ENCODE results near the gene SLC44A1.

The SLC44A1 gene

DNA sequence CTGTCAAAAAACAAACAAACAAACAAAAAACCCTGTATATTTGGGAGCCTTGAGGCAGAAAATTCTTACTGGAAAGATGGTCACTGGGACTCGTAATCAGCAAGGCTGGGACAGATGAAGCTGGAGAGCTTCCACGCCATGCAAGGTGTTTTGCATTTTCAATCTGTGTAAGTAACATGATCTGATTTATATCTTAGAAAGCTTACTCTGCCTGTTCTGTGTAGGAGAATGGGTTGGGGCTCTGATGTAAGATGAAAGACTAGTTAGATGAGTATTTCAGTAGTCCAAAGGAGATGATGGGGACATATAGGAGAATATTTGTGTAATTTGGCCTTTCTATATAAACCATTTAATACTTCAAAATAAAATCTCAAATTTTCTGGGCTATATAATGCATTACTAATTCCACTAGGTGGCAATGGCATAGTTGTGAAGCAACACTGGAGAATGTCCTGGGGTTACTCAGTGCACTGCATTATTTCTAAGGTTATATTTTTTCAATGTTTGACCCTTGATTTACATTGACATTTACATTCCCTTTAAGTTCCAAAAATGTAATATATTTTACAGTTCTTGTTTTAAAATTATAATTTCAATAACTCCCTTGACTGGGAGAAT lies 181.5 kb downstream of the SLC44A1 start:
- FAIRE-seq (peak; percentile 95), DNase-seq (ENCODE audit: insufficient read length, low spot score) (peak; percentile 33)
- TF ChIP-seq POLR2A (IDR thresholded peaks at IDR 0.05; ENCODE audit: low read depth, low read length): no peak

DNA sequence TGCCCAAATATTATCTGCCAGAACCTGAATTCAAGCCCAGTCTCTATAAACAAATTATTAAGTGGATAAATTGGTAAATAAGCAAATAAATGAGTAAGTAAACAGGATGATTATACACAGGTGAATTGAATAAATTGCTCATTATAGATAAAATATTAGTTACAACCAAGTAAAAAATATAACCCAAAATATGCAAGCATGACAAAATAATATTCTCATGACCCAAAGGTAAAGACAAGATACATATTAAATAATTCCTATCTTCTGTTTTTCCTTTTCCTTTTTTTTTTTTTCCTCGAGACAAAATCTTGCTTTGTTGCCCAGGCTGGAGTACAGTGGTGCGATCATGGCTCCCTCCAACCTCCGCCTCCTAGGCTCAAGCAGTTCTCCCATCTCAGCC lies 182.2 kb downstream of the SLC44A1 start:
- TF ChIP-seq POLR2A (IDR thresholded peaks at IDR 0.05; ENCODE audit: low read depth, low read length): no peak
- DNase-seq (ENCODE audit: insufficient read length, low spot score) (no peak), FAIRE-seq (no peak)

DNA sequence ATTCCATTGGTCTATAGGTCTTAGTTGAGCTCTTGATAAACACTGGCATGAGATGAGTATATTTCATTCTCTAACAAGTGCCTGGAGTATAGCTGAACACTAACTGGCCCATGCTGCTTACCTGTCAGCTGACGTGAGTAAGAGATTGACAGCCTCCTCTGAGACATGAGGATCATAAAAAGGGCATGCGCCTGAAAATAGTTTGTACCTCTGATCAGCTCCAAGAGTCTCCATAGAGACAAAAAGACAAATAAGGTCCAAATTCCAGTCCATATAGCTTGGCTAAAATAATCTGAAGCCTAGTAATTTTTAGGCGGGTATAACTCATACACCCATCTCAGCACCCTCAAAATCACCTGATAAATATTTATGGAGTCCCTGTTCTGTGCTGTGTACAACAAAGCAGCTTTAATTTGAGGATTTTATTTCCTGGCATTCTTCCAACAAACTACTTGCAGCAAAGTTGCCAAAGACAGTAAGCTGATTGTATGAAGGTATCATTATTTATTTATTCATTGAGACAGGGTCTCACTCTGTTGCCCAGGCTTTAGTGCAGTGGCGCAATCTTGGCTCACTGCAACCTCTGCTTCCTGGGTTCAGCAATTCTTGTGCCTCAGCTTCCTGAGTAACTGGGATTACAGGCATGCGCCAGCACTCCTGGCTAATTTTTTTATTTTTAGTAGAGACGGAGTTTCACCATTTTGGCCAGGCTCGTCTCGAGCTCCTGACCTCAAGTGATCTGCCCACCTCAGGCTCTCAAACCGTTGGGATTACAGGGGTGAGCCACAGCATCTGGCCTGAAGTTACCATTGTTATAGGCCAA lies 187.2 kb downstream of the SLC44A1 start:
- FAIRE-seq: no peak
- TF ChIP-seq POLR2A (IDR thresholded peaks at IDR 0.05; ENCODE audit: low read depth, low read length): no peak
- no peak for DNase-seq (ENCODE audit: insufficient read length, low spot score)

DNA sequence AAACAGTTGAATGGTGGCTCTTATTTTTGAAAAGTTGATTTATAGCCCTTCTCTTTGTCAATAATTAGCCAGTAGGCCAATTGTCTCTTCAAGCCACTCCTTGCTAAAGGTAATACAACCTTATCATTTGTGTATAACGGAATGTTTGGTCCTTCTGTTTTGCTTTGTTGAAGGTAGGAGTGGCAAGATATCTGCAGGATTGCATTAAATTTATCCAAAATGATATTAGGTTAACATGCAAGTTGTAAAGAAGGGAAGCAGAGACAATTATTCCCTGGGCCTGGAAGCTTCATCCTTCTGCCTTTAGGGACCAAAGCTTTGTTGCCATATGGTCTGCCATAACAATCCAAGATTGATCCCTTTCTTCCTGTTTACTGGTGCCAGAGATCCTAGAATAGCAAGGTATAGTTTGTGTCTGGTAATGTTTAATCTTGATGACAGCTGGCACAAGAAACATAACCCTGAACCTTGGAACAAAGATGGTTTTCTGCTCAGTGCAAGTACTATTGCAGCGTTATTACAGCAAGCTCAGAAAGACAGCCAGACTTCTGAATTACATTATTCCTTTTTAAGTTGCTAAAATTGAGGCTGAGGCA lies 187.9 kb downstream of the SLC44A1 start:
- no peak for FAIRE-seq
- TF ChIP-seq POLR2A (IDR thresholded peaks at IDR 0.05; ENCODE audit: low read depth, low read length): no peak
- DNase-seq (ENCODE audit: insufficient read length, low spot score): no peak

DNA sequence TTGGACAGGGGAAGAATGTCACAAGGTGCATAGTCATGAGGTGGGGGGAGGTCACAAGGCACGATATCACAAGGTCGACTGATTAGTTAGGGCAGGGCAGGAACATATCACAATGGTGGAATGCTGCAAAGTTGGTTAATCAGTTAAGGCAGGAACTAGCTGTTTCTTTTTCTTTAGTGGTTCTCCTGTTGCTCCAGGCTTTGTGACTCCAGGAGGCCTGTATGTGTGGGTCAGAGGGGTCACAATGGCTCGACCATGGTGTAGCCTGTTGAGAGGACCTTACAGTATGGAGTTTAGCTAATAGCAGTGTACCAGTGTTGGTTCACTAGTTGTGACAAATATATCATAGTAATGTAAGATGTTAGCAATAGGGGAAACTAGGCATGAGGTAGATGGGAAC lies 191.0 kb downstream of the SLC44A1 start:
- TF ChIP-seq POLR2A (IDR thresholded peaks at IDR 0.05; ENCODE audit: low read depth, low read length): no peak
- FAIRE-seq (no peak), DNase-seq (ENCODE audit: insufficient read length, low spot score) (no peak)

DNA sequence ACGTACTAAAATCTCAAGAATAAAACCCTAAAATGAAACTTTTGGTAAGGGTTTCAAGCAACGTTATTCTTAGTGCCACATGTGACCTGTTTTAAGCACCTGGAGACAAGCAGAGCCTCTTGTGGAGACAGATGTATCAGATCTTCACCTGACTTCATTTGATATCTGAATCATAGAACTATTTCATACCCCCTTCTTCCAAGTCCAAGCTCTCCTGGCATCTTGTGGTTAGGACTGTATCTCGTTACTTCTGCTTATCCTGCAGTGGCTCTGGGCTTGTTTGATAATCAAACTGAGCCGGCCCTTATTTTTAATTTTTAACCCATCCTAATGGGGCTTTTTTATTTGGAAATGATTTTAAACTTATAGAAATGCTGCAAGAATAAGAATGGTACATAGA lies 192.3 kb downstream of the SLC44A1 start:
- FAIRE-seq (no peak), DNase-seq (ENCODE audit: insufficient read length, low spot score) (no peak)
- no peak for TF ChIP-seq POLR2A (IDR thresholded peaks at IDR 0.05; ENCODE audit: low read depth, low read length)

- FAIRE-seq (no peak), DNase-seq (ENCODE audit: insufficient read length, low spot score) (no peak)
- no peak for TF ChIP-seq POLR2A (IDR thresholded peaks at IDR 0.05; ENCODE audit: low read depth, low read length)
Observed at GRCh38 chr9:105437704-105438103, 193.3 kb downstream of the SLC44A1 start.

- TF ChIP-seq POLR2A (IDR thresholded peaks at IDR 0.05; ENCODE audit: low read depth, low read length): no peak
- DNase-seq (ENCODE audit: insufficient read length, low spot score) (no peak), FAIRE-seq (no peak)
Observed at GRCh38 chr9:105438141-105438806, 193.8 kb downstream of the SLC44A1 start.

- no peak for FAIRE-seq
- no peak for TF ChIP-seq POLR2A (IDR thresholded peaks at IDR 0.05; ENCODE audit: low read depth, low read length)
- no peak for DNase-seq (ENCODE audit: insufficient read length, low spot score)
Observed at GRCh38 chr9:105439428-105439827, 195.0 kb downstream of the SLC44A1 start.

DNA sequence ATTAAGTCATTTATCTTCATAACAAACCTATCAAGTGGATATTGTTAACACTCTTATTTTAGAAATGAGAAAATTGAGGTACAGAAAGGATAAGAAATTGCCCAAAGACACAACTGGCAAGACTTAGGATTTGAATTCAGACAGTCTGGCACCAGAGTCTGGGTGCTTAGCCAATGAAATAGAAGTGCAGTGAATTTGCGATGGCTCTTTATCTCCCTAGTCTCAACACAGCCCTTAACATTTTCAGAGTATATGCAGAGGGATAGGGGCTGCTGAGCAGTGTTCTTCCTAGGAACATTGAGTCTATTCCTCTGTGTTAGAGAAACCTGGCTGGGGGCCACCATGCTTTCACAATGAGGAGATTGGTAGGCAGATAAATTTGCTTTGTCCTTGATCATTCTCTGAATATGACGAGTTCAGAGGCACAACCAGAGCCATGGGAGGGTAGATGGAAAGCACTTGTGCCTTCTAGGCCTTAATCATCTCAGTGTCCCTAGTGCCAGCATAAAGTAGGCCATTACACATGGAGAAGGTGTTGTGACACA lies 197.2 kb downstream of the SLC44A1 start:
- DNase-seq (ENCODE audit: insufficient read length, low spot score) (no peak), FAIRE-seq (no peak)
- no peak for TF ChIP-seq POLR2A (IDR thresholded peaks at IDR 0.05; ENCODE audit: low read depth, low read length)

DNA sequence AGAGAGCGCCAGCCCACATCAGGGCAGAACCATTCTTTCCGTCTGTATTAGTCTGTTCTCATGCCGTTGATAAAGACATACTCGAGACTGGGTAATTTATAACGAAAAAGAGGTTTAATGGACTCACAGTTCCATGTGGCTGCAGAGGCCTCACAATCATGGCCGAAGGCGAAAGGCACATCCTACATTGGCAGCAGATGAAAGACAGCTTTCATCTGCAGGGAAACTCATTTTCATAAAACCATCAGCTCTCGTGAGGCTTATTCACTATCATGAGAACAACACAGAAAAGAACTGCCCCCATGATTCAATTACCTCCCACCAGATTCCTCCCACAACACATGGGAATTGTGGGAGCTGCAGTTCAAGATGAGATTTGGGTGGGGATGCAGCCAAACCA lies 198.7 kb downstream of the SLC44A1 start:
- FAIRE-seq (no peak), DNase-seq (ENCODE audit: insufficient read length, low spot score) (no peak)
- TF ChIP-seq POLR2A (IDR thresholded peaks at IDR 0.05; ENCODE audit: low read depth, low read length): no peak

GRCh38 chr9:105444130-105444529 lies 199.7 kb downstream of the SLC44A1 start:
- DNase-seq (ENCODE audit: insufficient read length, low spot score) (no peak), FAIRE-seq (no peak)
- no peak for TF ChIP-seq POLR2A (IDR thresholded peaks at IDR 0.05; ENCODE audit: low read depth, low read length)

DNA sequence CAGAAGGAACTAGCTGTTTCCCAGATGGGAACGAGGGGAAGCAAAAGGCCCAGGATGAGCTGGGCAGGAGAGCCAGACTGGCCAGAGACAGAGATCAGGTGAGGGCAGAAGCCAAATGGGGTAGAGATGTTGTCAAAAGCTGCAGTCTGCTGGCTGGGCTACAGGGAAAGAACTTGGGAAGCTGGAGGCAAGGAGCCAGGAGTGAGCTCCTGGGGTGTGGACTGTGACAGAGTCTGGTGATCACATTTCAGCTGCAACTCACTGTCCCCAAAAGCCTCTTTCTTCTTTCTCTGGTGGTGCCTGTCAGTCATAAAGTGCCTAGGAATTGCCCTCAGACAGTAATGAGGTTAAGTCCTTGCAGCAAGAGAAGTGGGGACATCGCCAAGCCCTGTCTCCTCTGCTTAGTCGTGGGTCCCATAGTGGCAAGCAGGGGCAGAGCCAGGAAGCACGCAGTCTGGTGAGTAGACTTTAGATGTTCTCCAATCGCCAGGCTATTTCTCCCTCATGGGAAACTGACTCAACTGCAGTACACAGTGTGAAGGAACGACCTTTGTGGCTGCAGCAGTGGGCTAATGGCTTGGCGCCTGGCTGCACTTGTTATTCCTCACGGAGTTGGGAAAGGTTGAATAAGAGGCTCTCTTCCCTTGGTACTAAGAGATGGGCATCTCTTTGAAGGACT lies 200.9 kb downstream of the SLC44A1 start:
- FAIRE-seq (no peak), DNase-seq (ENCODE audit: insufficient read length, low spot score) (no peak)
- no peak for TF ChIP-seq POLR2A (IDR thresholded peaks at IDR 0.05; ENCODE audit: low read depth, low read length)
